Urothelium cell line (cell line): Measurements from ENCODE around the gene CCDC85B.

Experiments
- DNase-seq: peaks from one replicate; pipeline ENCODE4 v3.0.0; 2011; ENCODE audit warnings: low spot score, mixed read lengths
- FAIRE-seq: peaks from 2 replicates; lab custom pipeline; 2011; peaks lifted over from hg19 to GRCh38; lab: Jason Lieb, UNC

CCDC85B gene

GRCh38 chr11:65867284-65868071, 23.0 kb upstream of the CCDC85B start:
- no peak for DNase-seq
- no peak for FAIRE-seq

- DNase-seq (no peak), FAIRE-seq (peak; percentile 32)
Measured at GRCh38 chr11:65868076-65868667, 22.3 kb upstream of the CCDC85B start.

GRCh38 chr11:65868907-65869306, 21.6 kb upstream of the CCDC85B start:
- DNase-seq (no peak), FAIRE-seq (no peak)

- no peak for FAIRE-seq
- DNase-seq: no peak
Measured at GRCh38 chr11:65869643-65870306, 20.7 kb upstream of the CCDC85B start.

GRCh38 chr11:65870307-65870658, 20.2 kb upstream of the CCDC85B start:
- no peak for FAIRE-seq

DNA sequence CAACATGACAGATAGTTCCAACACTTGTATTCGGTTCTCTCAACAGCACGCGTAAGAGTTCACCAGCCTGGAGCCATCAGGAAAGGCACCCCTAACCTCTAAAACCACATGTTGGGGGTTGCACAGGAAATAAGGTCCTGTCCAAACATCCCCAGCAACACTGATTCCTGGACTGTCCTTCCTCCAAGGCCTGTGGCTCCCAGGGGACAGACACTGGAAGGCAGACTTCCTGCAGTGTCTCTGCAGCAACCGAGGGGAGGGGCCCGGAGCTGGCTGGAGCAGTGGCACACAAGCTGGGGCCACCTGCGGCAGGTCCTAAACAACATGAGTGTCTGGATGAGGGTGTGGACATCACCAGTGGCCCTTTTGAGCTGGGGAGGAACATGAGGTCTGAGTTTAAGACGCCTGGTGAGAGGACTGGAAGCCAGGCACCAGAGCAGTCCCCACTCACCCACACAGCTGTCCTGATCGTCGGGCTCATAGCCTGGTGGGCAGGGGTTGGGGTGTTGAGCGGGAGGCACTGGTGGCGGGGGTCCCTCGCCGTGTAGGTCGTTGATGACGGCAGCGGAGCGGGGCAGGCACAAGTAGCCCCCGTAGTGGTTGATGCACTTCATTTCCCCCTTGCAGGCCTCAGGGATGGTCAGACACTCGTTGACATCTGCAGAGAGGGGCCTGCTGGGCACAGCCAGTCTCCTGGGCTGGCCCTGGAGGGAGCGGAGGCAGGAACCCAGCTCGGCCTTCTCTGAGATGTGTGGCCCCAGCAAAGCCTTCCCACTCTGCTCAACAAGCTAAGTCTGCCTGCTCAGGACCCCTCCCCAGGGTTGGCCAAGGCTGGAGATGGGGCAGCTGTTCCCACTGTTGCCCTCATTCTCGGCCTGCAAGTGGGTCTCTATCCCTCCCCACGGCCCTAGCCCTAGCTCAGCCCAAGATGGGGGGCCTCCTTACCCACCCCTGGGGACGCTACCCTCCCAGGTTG, 19.5 kb upstream of the CCDC85B start:
- DNase-seq (no peak), FAIRE-seq (no peak)

More at GRCh38 chr11:65870307-65870658, 20.2 kb upstream of the CCDC85B start:
- DNase-seq: no peak

DNA sequence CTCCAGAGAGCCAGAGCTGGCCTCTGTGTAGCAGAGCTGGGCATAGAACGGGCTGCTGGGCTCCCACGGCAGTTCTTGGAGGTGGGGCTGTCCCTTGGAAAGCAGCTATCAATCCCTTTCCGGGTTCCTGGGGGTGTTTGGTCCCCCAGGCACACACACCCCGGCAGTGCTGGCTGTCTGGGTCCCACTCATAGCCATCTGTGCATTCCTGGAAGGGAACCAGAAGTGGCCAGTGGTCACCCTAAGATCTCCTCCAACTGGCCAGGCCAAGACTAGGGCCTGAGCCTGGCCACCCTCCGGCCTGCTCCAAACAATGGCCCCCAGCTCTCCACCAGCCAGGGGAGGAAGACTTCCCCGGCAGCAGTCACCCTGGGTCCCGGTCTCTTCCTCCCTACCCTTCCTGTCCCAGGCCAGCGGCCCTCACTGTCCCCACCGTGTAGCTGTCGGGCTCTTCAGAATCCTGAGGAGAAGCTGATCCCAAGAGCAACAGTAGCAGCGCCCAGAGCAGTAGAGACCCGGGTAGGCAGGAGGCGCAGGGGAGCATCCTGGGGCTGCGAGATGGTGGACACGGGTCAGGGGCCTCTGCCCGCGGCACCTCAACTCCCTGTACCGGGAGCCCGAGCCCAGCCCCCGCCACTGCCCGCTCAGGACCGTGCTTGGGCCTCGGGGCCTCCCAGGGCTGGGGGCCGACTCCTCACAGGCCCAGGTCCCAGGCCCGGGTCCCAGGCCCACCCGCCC, 18.5 kb upstream of the CCDC85B start:
- FAIRE-seq: no peak

GRCh38 chr11:65872586-65873317, 17.7 kb upstream of the CCDC85B start, which contains the start of gene EFEMP2:
EFEMP2 (minus strand) TSS chr11:65872800; CDS start chr11:65872354, 446 bp downstream.
- DNase-seq (peak; percentile 44), FAIRE-seq (no peak)

More for the DNA sequence above, 18.5 kb upstream of the CCDC85B start:
- peak; percentile 35 for DNase-seq

GRCh38 chr11:65873318-65874156, 16.9 kb upstream of the CCDC85B start:
- DNase-seq: peak; percentile 95
- FAIRE-seq: peak; percentile 98

- FAIRE-seq: no peak
- DNase-seq: no peak
Measured at GRCh38 chr11:65879617-65880016, 10.9 kb upstream of the CCDC85B start, which contains the start of gene CTSW. CTSW (plus strand) TSS chr11:65879837; CDS start chr11:65879855, 18 bp downstream.

GRCh38 chr11:65880027-65880426, 10.4 kb upstream of the CCDC85B start:
- FAIRE-seq: no peak
- DNase-seq: no peak

- no peak for FAIRE-seq
- DNase-seq: no peak
Measured at GRCh38 chr11:65880844-65881421, 9.5 kb upstream of the CCDC85B start.

GRCh38 chr11:65882120-65883057, 8.1 kb upstream of the CCDC85B start:
- FAIRE-seq (peak; percentile 27), DNase-seq (no peak)

DNA sequence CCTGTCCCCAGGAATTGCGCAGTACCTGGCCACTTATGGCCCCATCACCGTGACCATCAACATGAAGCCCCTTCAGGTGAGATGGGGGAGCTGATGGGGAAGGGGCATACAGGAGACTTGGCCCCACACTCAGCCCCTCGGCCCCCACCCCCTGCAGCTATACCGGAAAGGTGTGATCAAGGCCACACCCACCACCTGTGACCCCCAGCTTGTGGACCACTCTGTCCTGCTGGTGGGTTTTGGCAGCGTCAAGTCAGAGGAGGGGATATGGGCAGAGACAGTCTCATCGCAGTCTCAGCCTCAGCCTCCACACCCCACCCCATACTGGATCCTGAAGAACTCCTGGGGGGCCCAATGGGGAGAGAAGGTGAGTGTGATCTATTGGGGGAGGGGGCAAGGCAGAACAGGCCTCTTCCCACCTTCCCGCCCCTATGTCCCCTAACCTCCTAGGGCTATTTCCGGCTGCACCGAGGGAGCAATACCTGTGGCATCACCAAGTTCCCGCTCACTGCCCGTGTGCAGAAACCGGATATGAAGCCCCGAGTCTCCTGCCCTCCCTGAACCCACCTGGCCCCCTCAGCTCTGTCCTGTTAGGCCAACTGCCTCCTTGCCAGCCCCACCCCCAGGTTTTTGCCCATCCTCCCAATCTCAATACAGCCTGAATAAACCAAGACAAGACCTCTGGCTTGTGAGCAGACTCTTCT, 7.3 kb upstream of the CCDC85B start:
- DNase-seq: no peak
- no peak for FAIRE-seq

DNA sequence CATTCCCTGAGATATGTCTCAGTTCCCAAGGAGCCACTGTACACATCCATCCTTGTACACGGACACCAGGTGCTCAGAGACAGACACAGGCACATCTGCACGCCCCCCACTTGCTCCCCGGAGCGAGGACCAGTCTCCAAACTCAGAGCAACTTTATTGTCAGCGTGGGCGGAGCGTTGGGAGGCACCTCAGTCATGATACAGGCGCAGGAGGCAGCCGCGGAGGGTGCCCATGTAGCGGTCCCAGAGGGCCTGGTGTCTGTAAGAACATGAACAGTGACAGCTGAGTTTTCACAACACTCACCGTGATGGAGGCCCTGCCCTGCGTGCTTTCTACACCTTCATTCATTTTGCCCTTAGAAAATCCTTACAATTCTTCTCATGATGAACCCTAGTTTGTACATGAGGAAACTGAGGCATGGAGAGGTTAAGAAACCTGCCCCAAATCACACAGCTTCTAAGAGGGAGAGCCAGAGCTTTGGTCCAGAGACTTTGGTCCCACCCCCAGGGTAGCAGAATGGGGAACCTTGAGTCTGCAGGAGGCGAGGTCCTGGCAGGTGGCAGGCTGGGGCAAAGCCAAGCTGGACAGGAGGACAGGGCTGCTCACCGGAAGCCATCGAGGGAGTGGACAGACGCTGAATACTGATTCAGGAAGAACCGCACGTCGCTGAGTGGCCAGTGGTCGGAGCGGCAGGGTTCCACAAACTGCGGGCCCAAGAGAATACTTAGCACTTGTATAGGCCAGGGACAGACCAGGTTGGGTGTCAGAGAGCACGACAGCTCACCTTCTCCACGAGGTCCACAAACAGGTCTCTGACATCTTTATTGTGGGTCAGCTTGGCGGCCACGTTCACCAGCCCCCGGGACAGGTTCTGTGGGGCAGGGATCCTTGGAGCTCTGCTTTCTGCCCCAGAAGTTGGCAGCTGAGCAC, 6.4 kb upstream of the CCDC85B start:
- DNase-seq: no peak
- no peak for FAIRE-seq
